NCI-H1417 treated with DMSO at 0.1 percent for 48 hours (cell line): ENCODE data around the gene HSD17B7.
"Not testable (repeated sequence)": the region's sequence is repeated elsewhere in the genome, so short reads cannot be mapped to it uniquely, and the experiment has no call there.

Experiments
- DNase-seq: peaks from one replicate; lab custom pipeline; 2025; lab: John Stamatoyannopoulos, UW

Gene HSD17B7, protein sequence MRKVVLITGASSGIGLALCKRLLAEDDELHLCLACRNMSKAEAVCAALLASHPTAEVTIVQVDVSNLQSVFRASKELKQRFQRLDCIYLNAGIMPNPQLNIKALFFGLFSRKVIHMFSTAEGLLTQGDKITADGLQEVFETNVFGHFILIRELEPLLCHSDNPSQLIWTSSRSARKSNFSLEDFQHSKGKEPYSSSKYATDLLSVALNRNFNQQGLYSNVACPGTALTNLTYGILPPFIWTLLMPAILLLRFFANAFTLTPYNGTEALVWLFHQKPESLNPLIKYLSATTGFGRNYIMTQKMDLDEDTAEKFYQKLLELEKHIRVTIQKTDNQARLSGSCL

DNA sequence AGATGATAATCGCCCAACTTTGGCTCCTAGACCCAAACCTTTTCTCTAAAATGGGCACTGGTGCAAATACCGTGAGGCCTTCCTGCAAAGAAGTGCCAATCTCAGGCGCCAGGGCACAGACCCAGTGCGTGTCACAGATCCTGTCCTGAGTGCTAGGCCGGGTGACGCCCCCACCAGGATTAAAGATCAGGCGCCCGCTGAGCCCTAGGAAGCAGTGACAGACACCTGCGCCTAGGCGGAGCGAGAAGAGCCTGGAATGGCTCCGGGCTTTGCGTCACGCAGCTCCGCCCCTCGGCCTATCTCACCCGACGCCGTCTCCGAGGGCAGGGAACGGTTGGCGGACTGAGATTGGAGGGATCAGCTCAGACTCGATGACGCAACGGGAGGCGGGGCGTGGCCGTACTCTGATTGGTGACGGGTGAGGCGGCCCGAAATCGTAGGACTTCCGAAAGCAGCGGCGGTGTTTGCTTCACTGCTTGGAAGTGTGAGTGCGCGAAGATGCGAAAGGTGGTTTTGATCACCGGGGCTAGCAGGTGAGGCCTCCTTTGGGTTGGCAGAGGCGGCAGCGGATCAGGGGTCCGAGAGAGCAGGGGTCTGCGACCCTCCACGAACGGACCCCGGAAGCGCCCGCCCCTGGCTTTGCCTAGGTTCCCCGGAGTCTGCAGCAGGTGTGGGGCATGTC is at the start of gene HSD17B7:
TSS of gene HSD17B7 (plus strand) at position 400 of the 682 bp plus-strand sequence. CDS start at position 499, 99 bp downstream.
- peak; percentile 20 for DNase-seq

DNA sequence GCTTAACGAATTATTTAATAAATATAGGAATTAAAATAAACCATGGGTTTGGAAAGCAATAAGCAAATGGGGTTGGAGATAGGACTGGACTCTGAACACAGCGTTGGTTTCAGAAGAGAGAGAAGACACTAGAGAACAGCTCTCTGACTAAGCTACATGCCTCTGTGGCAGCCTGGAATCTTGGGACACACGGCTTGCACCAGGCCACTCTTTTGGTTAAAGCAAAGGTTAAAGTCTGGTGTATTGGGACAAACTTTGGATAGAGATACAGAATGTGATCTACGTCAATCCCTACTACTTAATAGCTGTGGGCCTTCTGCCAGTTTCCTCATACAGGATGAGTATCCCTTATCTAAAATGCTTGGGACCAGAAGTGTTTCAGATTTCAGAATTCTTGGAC is 49.7 kb upstream of the HSD17B7 start:
- DNase-seq, result no peak

DNA sequence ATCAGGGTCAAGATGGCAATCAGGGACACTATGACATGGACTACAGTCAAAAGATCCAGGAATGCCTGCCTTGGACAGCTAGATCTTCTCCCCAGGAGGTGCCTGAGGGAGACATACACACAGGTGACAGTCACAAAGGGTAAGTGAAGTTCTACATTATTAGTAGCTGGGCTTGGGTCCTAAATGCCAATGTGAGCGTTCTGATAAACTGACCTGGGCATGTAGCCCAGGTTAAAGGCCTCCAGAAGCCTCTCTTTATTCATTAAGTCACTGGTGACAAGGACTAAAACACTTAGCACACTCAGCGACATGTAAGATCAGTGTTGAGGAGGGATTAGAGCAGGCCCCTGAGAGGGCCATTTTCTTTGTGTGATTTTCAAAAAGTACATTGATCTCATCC is 48.9 kb upstream of the HSD17B7 start:
- no peak for DNase-seq

DNA sequence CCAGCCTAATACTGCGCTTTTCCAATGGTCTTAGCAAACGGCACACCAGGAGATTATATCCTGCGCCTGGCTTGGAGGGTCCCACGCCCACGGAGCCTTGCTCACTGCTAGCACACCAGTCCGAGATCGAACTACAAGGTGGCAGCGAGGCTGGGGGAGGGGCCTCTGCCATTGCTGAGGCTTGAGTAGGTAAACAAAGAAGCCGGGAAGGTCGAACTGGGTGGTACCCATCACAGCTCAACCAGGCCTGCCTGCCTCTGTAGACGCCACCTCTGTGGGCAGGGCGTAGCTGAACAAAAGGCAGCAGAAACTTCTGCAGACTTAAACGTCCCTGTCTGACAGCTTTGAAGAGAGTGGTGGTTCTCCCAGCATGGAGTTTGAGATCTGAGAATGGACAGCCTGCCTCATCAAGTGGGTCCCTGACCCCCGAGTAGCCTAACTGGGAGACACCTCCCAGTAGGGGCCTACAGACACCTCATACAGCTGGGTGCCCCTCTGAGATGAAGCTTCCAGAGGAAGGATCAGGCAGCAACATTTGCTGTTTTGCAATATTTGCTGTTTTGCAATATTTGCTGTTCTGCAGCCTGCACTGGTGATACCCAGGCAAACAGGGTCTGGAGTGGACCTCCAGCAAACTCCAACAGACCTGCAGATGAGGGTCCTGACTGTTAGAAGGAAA is 44.1 kb upstream of the HSD17B7 start:
- DNase-seq, result not testable (repeated sequence)

DNA sequence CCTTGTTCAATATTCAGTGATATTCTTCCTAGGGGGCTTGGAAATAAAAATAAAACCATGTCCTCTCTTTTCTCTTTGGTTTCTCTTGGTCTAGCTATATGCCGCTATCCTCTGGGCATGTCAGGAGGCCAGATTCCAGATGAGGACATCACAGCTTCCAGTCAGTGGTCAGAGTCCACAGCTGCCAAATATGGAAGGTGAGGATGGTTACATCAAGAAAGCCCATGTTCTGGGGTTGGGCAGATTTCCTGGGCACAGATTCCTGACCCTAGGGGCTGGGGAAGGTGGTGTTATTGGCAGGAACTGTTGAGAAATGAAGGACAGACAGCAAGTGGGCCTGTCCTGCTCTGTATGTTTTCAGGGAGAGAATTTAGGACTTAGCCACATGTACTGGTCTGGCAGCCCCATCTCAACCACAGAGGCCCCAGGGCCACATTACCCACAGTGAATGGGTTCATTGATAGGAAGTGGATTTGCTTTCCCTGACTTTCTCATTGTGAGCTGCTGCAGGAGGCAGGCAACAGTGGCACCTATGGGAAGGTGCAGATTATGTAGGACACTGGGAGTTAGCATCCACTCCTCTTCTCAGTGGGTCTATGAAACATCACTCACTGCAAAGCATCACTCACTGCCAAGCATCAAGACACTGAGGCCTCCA is 37.4 kb upstream of the HSD17B7 start:
- DNase-seq, result no peak

DNA sequence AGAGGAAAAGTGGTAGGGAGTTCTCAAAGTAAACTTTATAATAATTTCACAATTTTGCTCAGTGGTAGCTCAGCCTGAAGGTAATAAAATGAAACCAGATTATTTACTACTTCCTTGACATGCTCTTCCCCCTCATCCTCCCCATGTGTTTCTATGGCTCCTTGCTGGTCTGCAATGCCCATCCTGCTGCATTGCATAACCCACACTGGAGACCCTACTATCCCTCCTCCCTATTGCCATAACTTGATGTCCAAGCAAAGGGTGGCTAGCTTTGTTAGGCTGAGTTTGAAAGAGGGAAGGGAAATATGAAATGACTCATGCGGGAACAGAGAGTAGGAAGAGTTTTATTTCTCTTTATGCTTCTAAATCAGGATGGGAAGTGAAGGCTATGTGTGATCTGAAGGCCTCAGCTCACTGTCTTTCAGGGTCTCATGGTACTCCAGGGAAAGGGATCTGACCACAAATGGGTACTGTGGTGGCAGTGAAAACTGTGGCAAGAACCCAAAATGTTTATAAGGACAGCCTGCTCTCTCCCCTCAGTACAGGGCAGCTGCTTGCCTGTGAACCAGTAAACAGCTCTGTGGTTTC is 36.4 kb upstream of the HSD17B7 start:
- DNase-seq, result no peak

DNA sequence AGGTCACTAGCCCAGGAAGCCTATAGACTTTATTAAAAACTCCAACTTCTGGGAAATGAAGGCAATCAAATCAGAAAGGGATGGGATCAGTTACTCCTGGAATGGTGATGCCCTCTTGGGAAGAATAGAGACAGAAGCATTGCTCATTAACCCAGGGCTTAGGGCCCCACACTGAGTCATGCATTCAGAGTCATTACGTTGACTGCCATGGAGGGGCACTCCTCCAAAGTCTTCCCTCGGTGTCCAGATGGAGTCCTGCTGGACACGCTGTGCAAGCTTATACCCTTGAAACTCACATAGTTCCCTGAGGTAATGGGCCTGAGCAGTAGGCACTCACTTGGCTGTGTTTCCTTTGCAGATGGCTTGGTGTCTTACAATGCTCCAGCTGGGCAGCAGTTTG is 35.2 kb upstream of the HSD17B7 start:
- no peak for DNase-seq

DNA sequence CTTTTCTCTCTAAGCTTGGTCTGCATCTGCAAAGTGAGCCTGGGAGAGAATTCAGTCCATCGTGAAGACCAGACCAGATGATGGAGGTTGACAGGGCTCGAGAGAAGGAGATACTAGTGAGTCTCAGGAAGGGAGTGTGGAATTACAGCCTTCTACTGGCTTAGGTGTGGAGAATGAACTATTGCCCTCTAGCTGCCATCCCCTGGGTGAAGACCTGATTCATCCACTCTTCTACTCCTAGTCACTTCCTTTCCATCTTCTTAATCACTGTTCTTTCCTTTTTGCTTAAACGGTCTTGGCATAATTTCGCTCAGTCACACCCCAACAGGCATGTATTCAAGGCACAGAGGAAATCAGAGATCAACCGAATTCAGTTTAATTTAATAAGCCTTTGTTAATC is 34.0 kb upstream of the HSD17B7 start:
- no peak for DNase-seq

DNA sequence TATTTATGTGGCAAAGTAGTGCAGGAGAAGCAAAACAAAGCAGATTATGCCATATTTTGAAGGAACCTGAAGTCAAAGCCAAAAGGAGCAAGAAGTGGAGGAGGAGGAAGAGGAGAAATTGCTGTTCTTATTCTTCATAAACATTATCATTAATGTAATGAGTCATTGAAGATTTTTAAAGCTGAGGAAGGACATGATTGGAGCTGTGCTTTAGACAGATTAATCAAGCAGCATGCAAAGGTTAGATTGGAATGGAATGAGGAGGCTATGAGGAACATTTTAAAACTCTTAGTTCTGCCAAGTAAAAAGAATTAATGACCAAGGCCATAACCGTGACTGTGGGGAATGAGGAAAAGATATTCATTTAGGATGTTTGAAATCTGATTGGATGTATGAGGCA is 33.0 kb upstream of the HSD17B7 start:
- DNase-seq, result no peak

DNA sequence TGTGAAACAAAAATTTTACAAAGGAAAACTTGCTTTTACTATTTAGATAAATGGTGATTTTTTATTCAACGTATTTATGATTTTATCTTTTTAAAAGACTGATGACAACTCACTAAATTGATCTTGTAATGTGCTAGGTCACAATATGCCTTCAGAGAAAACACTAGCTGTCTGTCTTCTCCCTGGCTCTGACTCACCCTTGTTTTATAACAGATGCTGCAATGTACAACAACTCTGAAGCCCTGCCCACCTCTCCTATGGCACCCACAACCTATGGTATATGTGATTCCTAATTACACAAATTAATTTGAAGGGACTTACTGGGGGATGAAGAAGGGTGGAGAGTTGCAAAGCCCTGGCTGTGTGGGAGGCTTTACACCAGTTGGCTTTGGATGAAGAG is 24.7 kb upstream of the HSD17B7 start:
- DNase-seq, result no peak

DNA sequence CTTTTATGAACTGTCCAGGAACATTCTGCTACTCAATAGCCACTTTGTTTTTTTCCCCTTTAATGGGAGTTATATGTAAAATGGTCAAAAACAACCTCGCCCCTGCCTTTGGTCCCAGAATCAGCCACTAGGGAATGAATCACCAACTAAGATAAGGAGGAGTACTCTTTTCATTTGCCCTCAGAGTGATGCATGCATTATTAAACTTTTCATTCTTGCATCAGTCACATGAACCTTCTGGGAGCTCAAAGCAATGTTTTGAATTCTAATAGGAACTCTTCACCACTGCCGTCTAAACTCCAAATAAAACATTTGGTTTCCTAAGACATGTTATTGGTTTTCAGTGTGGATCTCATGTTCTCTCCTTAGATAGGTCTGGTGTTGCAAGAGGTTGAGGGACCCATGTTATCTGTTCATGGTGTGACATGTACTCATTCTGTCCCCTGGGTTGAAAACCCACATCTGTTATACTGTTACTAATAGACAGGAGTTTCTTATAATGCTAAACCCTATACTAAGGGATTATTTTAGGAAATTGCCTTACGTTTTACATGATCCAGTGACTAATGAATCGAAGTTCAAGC is 17.8 kb upstream of the HSD17B7 start:
- no peak for DNase-seq

DNA sequence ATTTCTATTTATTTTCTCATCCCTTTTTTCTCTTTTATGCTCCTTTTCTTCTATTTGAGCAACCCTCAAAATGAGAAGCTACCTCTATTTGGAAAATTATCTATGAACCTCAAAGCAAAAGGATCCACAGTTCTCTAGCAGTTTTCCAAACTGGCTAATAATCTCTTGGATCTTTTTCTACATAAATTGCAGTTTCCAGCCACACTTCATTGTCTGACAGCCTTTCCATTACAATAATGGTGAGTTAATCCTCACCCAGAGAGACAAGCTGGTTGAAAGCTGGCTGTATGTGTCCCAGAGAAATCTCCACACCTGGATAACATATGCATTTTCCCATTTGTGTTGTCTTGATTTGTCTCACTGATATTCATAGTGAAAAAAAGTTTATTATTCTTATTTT is 16.5 kb upstream of the HSD17B7 start:
- DNase-seq, result no peak

DNA sequence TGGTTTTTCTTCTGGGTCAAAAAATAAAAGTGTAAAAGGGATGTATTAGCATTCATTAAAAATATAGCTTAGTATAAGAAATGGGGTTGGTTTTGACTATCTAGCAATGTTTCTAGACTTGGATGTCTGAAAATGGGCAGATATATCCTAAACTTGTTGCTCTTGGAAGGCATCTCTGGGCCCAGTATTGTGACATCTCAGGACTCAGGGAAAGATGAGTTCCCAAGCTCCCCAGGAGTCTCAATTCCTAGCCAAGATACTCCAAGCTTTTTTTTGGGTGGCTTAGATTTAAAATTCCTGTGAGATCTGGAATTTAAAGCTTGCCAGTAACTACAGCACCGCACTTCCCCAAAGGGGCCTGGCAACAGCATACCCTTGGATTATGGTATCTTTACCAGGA is 11.5 kb upstream of the HSD17B7 start:
- no peak for DNase-seq

DNA sequence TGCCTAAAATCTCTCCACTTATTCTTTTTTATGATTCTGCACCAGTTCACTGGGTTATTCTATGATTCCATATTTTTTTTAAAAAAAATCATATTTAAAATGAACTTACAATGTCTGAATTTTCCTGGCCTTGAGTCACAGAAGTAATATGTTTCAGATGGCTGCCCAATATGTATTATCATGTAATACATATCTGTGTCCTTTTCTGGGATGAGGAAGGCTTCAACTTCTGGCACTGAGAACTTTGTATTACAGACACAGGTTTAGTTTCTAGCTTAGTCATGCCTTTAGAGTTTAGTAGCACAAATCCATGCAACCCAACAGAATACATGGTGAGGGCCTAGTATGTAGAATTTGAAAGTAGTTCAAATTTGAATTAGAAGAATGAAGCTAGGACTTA is 7.8 kb upstream of the HSD17B7 start:
- DNase-seq, result no peak

DNA sequence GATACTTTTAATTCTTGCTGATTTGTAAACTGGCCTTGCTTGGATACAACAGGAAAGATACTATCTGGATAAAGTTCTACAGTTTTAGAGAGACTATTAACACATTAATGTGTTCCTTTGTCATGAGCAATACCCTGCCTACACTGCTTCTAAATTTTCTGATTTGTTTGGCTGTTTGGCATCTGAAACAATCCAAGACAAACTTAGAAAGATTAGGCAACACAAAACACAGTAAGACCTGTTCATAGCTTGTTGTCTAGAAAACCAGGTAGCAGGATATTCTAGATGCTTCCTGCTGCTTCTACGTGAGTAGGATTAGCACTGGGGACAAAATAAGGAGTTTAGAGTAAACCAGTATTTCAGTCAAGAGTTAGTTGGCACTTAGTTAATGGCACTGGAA is 5.6 kb upstream of the HSD17B7 start:
- DNase-seq, result not testable (repeated sequence)

DNA sequence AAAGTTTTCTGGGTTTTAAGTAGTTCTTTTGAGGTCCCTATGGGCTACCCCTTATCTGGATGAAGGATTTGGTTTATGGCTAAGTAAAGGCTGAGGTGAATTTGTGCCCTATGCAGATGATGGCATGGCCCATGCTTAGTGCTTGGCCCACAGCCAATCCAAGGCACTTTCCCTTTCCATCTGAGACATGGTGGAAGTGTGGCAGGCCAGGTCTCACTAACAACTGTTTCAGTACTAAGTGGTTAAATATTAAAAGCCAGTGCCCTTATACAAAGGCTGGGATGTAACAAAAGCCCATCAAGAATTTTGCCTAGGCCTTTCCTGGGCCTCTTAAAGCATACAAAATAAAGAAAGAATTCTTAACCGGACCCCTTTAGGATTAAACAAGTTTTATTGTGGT is 1.7 kb upstream of the HSD17B7 start:
- not testable (repeated sequence) for DNase-seq

DNA sequence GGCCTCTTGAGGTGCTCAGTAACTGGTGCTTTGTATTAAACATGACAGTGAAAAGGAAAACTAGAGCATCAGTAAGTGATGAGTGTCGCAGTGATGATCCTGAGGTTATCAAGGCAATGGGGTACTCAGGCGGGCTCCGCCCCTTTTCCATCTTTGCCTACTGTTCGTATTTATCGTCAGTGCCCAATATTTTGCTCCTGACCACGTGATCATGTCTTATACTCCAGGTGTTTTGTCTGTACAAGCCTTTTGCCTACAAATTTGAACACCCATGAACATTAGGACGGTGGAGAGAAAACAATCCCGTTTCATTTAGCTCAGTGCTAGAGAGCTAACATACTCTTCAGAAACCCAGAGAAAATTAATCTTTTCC is 469 bp downstream of the HSD17B7 start:
- not testable (repeated sequence) for DNase-seq

DNA sequence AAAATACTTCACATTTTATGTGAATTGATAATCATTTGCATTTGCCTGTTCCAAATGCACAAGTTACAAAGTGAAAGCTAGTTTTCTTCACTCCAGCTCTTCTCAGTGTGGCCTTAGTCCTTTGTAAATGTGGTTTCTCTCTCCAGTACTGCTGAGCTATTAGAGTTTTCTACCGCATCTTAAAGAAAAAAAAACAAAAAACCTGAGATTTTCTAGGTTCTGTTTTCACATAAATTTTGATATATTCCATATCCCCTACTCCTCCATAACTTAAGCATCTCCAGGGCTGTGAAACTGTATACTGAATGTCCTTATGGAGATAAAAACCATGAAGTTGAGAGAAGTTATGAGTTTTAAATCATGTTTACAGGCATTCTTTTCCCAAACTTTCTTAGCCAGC is 3.8 kb downstream of the HSD17B7 start:
- not testable (repeated sequence) for DNase-seq

DNA sequence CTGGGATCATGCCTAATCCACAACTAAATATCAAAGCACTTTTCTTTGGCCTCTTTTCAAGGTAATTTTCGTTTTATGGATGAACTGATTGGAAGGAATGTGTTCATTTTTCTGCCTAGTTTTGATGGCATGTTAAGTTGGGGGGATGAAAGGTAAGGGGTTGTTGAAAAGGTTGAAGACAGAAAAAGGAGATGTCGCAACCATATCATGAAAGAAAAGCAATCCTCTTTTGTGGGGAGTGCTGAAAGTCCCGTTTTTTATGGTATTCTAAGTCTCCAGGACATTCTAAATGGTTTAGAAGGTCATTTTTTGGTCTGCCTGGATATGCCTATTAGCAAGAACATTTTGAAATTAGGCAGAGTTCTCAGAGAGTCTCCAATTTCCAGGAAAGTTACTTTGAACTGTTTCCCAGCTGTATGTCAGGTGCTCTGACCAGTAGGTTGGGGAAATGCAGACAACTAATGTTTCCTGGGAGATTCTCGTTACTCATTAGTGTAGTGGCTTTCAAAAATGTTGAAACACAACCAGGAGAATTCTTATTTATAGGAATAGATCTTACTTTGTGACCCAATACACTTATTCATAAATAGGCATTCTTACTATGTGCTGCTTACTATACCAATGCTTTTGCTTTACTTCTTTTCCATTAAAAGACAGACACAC is 6.2 kb downstream of the HSD17B7 start:
- DNase-seq, result not testable (repeated sequence)

DNA sequence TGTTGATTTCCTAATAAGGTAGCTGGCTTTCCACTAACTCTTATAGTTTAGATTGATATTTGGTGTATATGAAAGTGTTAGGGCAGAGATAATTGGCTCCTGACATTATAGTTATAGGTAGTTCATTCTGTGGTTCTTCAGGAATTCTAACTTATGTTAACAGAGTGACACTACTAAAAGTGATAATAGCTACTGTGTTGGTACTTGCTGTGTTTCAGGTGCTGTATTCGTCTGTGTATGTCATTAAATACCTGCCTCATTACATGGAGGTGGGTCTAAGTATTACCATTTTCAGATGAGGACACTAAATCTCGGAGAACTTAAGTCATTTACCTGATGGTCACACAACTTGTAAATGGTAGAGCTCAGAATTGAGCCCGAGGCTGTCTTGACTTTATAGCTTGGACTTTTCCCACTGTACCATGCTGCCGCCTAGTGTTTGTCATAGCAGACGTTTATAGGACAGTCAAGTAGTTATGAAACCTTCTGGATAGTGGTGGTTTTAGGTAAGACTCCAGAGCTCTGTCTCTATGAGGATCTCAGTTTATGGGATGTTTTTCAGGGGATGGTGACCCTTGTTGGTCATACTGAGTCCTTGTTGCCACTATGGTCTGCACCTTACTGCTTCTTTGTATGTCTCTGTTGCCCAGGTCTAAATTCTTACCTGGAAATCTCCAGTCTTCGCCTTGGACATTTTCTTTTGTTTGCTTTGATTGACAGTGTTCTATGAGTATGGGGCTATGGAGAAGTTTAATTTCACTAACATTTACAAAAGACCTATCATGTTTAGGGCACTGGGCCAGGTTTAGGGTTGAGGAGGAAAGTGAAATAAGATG is 9.7 kb downstream of the HSD17B7 start:
- DNase-seq, result not testable (repeated sequence)
